ENCODE data around the gene MSRB1.

The MSRB1 gene

GRCh38 chr16:1942810-1943726, at the start of gene MSRB1:
TSS of gene MSRB1 (minus strand) at chr16:1943199. CDS start at chr16:1943156, 43 bp downstream.
- peak; percentile 93 for DNase-seq

GRCh38 chr16:1991948-1992703, 49.1 kb upstream of the MSRB1 start:
- no peak for DNase-seq

- DNase-seq = no peak
Measured at GRCh38 chr16:1991588-1991947, 48.6 kb upstream of the MSRB1 start.

- DNase-seq = no peak
Measured at GRCh38 chr16:1991135-1991551, 48.1 kb upstream of the MSRB1 start.

- DNase-seq = peak; percentile 5
Measured at GRCh38 chr16:1990351-1991134, 47.5 kb upstream of the MSRB1 start.

- DNase-seq = no peak
Measured at GRCh38 chr16:1990101-1990350, 47.0 kb upstream of the MSRB1 start.

- DNase-seq = peak; percentile 6
Measured at GRCh38 chr16:1989209-1990100, 46.5 kb upstream of the MSRB1 start, which contains the start of gene SYNGR3. TSS of gene SYNGR3 (plus strand) at chr16:1989970. CDS start at chr16:1990103, 133 bp downstream.

- DNase-seq = no peak
Measured at GRCh38 chr16:1987198-1987597, 44.2 kb upstream of the MSRB1 start.

GRCh38 chr16:1985466-1986150, 42.6 kb upstream of the MSRB1 start:
- DNase-seq = no peak

- DNase-seq = no peak
Measured at GRCh38 chr16:1984347-1985225, 41.6 kb upstream of the MSRB1 start.

- peak; percentile 62 for DNase-seq
Measured at GRCh38 chr16:1983544-1984346, 40.7 kb upstream of the MSRB1 start, which contains the start of gene GFER. TSS of gene GFER (plus strand) at chr16:1984193. CDS start at chr16:1984219, 26 bp downstream.

GRCh38 chr16:1982991-1983543, 40.1 kb upstream of the MSRB1 start:
- DNase-seq = no peak

GRCh38 chr16:1982013-1982433, 39.0 kb upstream of the MSRB1 start:
- no peak for DNase-seq

GRCh38 chr16:1981398-1981836, 38.4 kb upstream of the MSRB1 start, which contains the start of gene NOXO1:
TSS of gene NOXO1 (minus strand) at chr16:1981469. CDS start at chr16:1981179, 290 bp downstream.
- DNase-seq = no peak

GRCh38 chr16:1980770-1981087, 37.7 kb upstream of the MSRB1 start:
- no peak for DNase-seq

GRCh38 chr16:1980030-1980769, 37.2 kb upstream of the MSRB1 start:
- DNase-seq = no peak

GRCh38 chr16:1979271-1980029, 36.5 kb upstream of the MSRB1 start:
- DNase-seq = peak; percentile 34
